ENCODE measurements around the gene MPRIP.
"Not testable (repeated sequence)": the region's sequence is repeated elsewhere in the genome, so short reads cannot be mapped to it uniquely, and the experiment has no call there.

MPRIP gene

DNA sequence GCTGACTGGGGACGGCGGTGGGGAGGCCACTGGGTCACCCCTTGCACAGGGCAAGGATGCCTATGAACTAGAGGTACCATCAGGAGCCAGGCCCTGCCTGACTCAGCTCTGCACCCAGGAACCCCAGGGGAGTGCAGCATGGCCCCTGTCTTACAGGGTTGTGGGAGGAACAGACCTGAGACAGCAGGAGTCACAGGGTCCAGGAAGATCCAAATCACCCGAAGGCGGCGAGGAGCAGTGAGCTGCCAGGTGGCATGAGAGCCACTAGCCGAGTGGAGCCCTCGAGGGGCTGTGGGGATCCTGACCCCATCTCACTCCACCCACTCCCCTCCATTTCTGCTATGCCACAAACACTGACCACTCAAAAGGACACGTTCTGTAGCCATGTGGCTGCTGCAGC lies 133.1 kb downstream of the MPRIP start:
- no peaks in the 10 kb centered on the region for H3K9me3 ChIP-seq (ENCODE audit: control insufficient read depth, low read depth, low read length)
- no peak overlapping the region for H3K9ac ChIP-seq (ENCODE audit: low read length)
- no peaks in the 10 kb centered on the region for H3K4me1 ChIP-seq (ENCODE audit: control insufficient read depth, low read depth, low read length)
- no peak overlapping the region for H3K27ac ChIP-seq (ENCODE audit: low read length)
- H3K4me3 ChIP-seq (ENCODE audit: low read length): no peak overlapping the region
- H3K36me3 ChIP-seq (ENCODE audit: control insufficient read depth, low read depth, low read length): peaks cover 53% of the 10 kb centered on the region
- no peaks in the 10 kb centered on the region for H3K27me3 ChIP-seq (ENCODE audit: control insufficient read depth, insufficient read depth, low read length)

- H3K36me3 ChIP-seq (ENCODE audit: control insufficient read depth, low read depth, low read length): peaks cover 59% of the 10 kb centered on the region
- no peak overlapping the region for H3K27ac ChIP-seq (ENCODE audit: low read length)
- no peak overlapping the region for H3K9ac ChIP-seq (ENCODE audit: low read length)
- no peak overlapping the region for H3K4me3 ChIP-seq (ENCODE audit: low read length)
- H3K4me1 ChIP-seq (ENCODE audit: control insufficient read depth, low read depth, low read length): no peaks in the 10 kb centered on the region
- H3K9me3 ChIP-seq (ENCODE audit: control insufficient read depth, low read depth, low read length): no peaks in the 10 kb centered on the region
- no peaks in the 10 kb centered on the region for H3K27me3 ChIP-seq (ENCODE audit: control insufficient read depth, insufficient read depth, low read length)
Observed at GRCh38 chr17:17175917-17176316, 133.7 kb downstream of the MPRIP start.

DNA sequence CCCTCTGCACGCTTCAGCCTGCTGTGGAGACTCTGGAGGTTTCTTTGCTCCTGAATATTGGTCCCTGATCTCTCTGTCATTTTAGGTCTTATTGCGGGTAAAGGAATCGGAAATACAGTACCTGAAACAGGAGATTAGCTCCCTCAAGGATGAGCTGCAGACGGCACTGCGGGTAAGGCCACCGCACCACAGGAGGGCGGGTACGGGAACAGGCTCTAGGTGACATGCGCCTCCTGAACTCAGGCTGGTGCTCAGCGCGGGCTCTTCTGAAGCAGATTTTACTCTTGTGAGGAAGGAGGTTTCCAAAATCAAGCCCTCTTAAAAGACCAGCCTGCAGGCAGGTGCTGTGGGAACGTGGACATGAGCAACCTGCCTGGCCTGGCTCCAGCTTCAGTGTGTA lies 134.1 kb downstream of the MPRIP start:
- Histone ChIP-seq H3K9ac (ENCODE audit: low read length) (no peak overlapping the region), H3K27ac (ENCODE audit: low read length) (no peak overlapping the region), H3K27me3 (ENCODE audit: control insufficient read depth, insufficient read depth, low read length) (no peaks in the 10 kb centered on the region), H3K4me1 (ENCODE audit: control insufficient read depth, low read depth, low read length) (no peaks in the 10 kb centered on the region), H3K36me3 (ENCODE audit: control insufficient read depth, low read depth, low read length) (peaks cover 60% of the 10 kb centered on the region), H3K4me3 (ENCODE audit: low read length) (no peak overlapping the region), H3K9me3 (ENCODE audit: control insufficient read depth, low read depth, low read length) (no peaks in the 10 kb centered on the region)

DNA sequence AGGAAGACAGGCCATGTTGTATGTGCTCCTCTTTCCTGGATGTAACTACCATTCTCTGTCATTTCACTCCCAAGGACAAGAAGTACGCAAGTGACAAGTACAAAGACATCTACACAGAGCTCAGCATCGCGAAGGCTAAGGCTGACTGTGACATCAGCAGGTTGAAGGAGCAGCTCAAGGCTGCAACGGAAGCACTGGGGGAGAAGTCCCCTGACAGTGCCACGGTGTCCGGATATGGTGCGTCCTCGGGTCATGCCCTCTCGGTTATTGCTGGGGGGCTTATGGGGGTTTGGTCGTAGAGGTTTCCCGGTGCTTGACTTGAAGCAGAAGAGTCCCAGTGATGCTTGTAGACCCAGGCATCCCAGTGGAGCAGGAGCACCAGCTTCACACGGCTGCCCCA lies 134.9 kb downstream of the MPRIP start:
- Histone ChIP-seq H3K4me1 (ENCODE audit: control insufficient read depth, low read depth, low read length) (no peaks in the 10 kb centered on the region), H3K27me3 (ENCODE audit: control insufficient read depth, insufficient read depth, low read length) (no peaks in the 10 kb centered on the region), H3K9ac (ENCODE audit: low read length) (no peak overlapping the region), H3K4me3 (ENCODE audit: low read length) (no peak overlapping the region), H3K9me3 (ENCODE audit: control insufficient read depth, low read depth, low read length) (no peaks in the 10 kb centered on the region), H3K36me3 (ENCODE audit: control insufficient read depth, low read depth, low read length) (peaks cover 58% of the 10 kb centered on the region), H3K27ac (ENCODE audit: low read length) (no peak overlapping the region)

DNA sequence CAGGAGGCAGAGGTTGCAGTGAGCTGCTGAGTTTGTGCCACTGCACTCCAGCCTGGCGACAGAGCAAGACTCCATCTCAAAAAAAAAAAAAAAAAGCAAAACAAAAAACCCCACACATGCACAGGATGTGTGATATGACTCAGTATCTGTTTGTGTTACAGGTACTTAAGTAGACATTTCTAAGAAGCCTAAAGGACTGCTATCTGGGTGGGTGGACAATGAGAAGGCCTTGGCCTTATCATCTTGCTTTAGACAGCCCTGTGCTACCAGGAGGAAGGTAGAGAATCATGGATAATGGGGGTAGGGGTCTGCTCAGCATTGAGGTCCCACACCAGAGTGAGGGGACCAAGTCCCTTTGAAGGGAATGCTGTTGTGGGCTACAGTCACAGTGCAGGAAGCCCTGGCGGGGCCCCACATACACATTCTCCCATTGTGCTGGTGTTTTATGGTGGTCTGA lies 137.1 kb downstream of the MPRIP start:
- Histone ChIP-seq H3K36me3 (ENCODE audit: control insufficient read depth, low read depth, low read length) (peaks cover 58% of the 10 kb centered on the region), H3K27ac (ENCODE audit: low read length) (no peak overlapping the region), H3K27me3 (ENCODE audit: control insufficient read depth, insufficient read depth, low read length) (no peaks in the 10 kb centered on the region), H3K4me3 (ENCODE audit: low read length) (no peak overlapping the region), H3K9me3 (ENCODE audit: control insufficient read depth, low read depth, low read length) (no peaks in the 10 kb centered on the region), H3K9ac (ENCODE audit: low read length) (no peak overlapping the region), H3K4me1 (ENCODE audit: control insufficient read depth, low read depth, low read length) (no peaks in the 10 kb centered on the region)

DNA sequence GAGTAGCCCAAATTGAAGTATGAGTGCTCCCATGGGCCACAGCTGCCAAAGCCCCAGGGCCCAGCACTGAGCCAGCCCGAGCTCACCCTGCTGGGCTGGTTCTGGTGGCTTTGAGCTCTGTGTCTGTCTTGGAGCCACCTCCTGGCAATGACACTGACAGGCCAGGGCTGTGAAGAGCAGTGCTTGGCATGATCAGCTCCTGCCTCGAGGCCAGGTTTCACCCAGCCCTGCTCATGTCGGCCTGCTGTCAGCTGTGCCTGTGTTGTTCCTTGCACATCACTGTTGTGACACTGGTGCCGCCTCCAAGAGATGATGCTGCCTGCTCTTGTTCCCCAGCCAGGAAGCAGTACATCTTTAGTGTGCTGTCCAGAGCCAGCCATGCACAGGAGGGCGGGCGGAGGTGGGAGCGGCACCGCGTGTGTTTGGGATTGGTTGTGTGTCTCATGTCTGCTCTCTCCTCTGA lies 137.9 kb downstream of the MPRIP start:
- Histone ChIP-seq H3K4me1 (ENCODE audit: control insufficient read depth, low read depth, low read length) (no peaks in the 10 kb centered on the region), H3K9ac (ENCODE audit: low read length) (no peak overlapping the region), H3K9me3 (ENCODE audit: control insufficient read depth, low read depth, low read length) (no peaks in the 10 kb centered on the region), H3K27me3 (ENCODE audit: control insufficient read depth, insufficient read depth, low read length) (no peaks in the 10 kb centered on the region), H3K36me3 (ENCODE audit: control insufficient read depth, low read depth, low read length) (peaks cover 56% of the 10 kb centered on the region), H3K4me3 (ENCODE audit: low read length) (no peak overlapping the region), H3K27ac (ENCODE audit: low read length) (no peak overlapping the region)

DNA sequence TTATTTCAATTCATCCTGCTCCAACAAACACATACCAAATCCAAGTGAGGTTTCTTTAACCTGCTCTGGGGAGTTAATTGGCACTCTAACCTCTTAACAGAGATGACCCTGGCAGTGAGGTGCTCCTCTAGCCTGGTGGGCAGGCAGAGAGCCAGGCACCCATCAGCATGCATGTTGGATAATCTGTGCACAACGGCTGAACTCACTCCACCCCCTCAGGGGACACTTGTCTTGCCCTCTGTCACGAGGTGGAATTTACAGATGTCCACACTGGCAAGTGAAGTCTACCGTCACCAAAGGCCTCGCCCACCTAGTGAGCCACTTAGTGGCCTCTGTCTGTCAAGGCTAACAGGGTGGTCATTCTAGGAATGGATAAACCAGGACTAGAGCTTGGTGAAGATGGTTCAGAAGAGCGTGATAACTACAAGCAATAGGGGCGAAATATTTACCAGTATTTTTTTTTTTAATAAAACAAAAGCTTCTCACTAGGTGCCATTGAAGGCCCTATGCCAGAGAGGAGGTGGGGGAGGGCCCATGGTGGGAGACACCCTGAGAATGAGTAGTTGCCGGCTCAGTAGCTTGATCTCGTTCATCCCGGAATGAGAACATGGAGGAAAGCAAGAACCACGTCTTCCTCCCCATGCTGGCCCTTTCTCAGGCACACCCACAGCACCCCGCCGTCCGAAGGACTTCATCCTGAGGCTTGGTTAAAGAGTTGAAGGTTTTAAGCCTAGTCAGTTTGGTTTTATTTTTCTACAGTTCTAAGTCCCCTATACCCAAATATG lies 138.7 kb downstream of the MPRIP start:
- Histone ChIP-seq H3K27ac (ENCODE audit: low read length) (no peak overlapping the region), H3K9me3 (ENCODE audit: control insufficient read depth, low read depth, low read length) (no peaks in the 10 kb centered on the region), H3K4me3 (ENCODE audit: low read length) (no peak overlapping the region), H3K27me3 (ENCODE audit: control insufficient read depth, insufficient read depth, low read length) (no peaks in the 10 kb centered on the region), H3K9ac (ENCODE audit: low read length) (no peak overlapping the region), H3K36me3 (ENCODE audit: control insufficient read depth, low read depth, low read length) (peaks cover 48% of the 10 kb centered on the region), H3K4me1 (ENCODE audit: control insufficient read depth, low read depth, low read length) (no peaks in the 10 kb centered on the region)

GRCh38 chr17:17181666-17182597 lies 139.7 kb downstream of the MPRIP start:
- peaks cover 39% of the 10 kb centered on the region for H3K36me3 ChIP-seq (ENCODE audit: control insufficient read depth, low read depth, low read length)

DNA sequence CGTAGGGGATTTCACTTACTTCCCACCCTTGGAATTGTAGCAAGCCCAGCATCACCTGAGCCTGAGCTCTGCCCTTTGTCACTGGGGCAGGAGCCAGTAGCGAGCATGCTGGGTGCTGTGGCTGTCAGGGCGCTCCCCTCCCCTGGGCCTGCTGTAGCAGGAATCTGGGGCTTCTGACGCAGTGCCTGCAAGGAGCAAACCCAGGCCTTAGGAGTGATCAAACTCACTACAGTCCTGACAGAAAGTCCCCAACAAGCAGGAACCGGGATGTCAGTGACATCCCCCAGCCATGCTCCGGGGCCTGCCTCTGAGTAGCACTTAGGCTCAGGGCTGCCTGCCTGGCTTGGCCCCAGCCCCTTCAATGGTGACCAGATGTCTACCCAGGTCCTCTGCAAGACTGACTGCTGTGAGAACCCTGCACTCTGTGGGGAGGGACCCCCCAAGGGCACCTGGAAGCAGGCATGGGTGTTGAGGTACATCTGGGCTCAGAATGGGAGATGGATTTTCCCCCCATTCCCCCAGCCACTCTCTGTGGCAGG lies 140.4 kb downstream of the MPRIP start:
- Histone ChIP-seq H3K4me1 (ENCODE audit: control insufficient read depth, low read depth, low read length) (no peaks in the 10 kb centered on the region), H3K9ac (ENCODE audit: low read length) (no peak overlapping the region), H3K27me3 (ENCODE audit: control insufficient read depth, insufficient read depth, low read length) (no peaks in the 10 kb centered on the region), H3K36me3 (ENCODE audit: control insufficient read depth, low read depth, low read length) (peaks cover 32% of the 10 kb centered on the region), H3K27ac (ENCODE audit: low read length) (no peak overlapping the region), H3K4me3 (ENCODE audit: low read length) (no peak overlapping the region), H3K9me3 (ENCODE audit: control insufficient read depth, low read depth, low read length) (no peaks in the 10 kb centered on the region)

More at GRCh38 chr17:17181666-17182597, 139.7 kb downstream of the MPRIP start:
- H3K27ac ChIP-seq (ENCODE audit: low read length): no peak overlapping the region
- H3K9ac ChIP-seq (ENCODE audit: low read length): no peak overlapping the region
- H3K9me3 ChIP-seq (ENCODE audit: control insufficient read depth, low read depth, low read length): no peaks in the 10 kb centered on the region
- H3K4me3 ChIP-seq (ENCODE audit: low read length): no peak overlapping the region
- H3K27me3 ChIP-seq (ENCODE audit: control insufficient read depth, insufficient read depth, low read length): no peaks in the 10 kb centered on the region
- no peaks in the 10 kb centered on the region for H3K4me1 ChIP-seq (ENCODE audit: control insufficient read depth, low read depth, low read length)

DNA sequence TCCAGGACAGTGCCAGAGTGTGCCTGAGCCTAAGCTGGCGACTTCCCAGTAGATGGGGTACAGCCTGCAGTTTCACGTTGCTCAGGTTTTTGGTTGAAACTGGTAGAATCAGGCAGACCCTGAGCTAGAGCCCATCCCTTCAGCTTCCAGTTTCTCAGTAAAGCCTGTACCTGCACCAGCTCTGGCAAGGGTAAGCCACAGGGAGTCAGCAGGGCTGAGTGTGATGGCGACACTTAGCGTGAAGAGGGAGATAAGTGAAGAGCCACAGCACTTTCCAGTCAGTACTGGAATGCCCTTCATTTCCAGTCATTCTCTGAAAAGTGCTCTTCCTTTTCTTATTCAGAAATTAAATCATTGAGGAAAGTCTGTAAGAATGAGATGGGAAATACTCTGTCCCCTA lies 141.5 kb downstream of the MPRIP start:
- Histone ChIP-seq H3K27me3 (ENCODE audit: control insufficient read depth, insufficient read depth, low read length) (no peaks in the 10 kb centered on the region), H3K4me3 (ENCODE audit: low read length) (no peak overlapping the region), H3K9me3 (ENCODE audit: control insufficient read depth, low read depth, low read length) (no peaks in the 10 kb centered on the region), H3K9ac (ENCODE audit: low read length) (no peak overlapping the region), H3K4me1 (ENCODE audit: control insufficient read depth, low read depth, low read length) (no peaks in the 10 kb centered on the region), H3K36me3 (ENCODE audit: control insufficient read depth, low read depth, low read length) (peaks cover 24% of the 10 kb centered on the region), H3K27ac (ENCODE audit: low read length) (no peak overlapping the region)

DNA sequence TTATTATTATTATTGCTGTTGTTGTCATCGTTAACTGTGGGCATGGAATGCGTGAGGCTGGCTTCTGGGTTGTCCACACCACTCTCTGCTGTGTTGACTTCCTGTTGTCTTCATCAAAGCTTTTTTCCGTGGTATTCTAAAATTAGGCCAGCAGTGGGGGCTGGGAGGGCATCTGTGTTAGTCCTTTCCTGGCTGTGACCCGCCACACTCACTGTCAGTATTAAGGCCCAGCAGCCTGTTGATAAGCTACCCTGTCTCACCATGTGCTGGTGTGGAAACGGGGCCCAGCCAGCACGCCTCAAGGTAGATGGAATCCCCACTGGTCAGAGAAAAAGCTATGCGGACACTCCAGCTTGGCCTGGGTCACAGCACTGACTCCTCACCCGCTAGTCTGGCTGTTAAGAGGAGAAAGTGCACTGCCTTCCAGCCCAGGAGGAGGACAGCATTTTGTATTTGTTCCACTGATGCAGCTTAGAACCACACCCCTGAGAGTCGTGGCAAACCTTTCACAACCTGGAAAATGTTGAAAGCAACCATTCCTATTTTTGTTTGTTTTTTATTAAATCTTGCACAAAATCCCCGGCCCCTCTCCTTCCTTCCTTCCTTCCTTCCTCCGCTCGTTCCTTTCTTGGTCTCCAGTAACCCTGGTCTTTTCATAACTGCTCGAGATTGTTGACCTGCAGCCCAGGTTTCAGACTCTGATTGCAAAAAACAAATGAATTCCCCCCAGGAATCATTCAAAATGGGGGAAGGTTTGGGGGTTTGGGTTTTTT lies 142.9 kb downstream of the MPRIP start:
- H3K36me3 ChIP-seq (ENCODE audit: control insufficient read depth, low read depth, low read length): peaks cover 16% of the 10 kb centered on the region
- H3K4me3 ChIP-seq (ENCODE audit: low read length); H3K9ac ChIP-seq (ENCODE audit: low read length); H3K9me3 ChIP-seq (ENCODE audit: control insufficient read depth, low read depth, low read length); H3K4me1 ChIP-seq (ENCODE audit: control insufficient read depth, low read depth, low read length); H3K27ac ChIP-seq (ENCODE audit: low read length); H3K27me3 ChIP-seq (ENCODE audit: control insufficient read depth, insufficient read depth, low read length): not testable (repeated sequence)
